Calu3 (cell line): ENCODE results near the gene ST3GAL4. TPM values are rescaled to one million over a fixed set of nuclear protein-coding genes. Genes with fewer than 3 reads are reported as not detected.

ENCODE experiments used
- BruUV-seq: library from RNA; stranded (reverse); fragments of 400-500 nt; replicated peaks from 2 replicates; lab custom pipeline; 2021; lab: Mats Ljungman, UMichigan
- CTCF ChIA-PET: fragments of 300-600 bp; sonication (Branson Sonifier 250); formaldehyde crosslinking; loops from one replicate; lab custom pipeline; 2022; ENCODE audit warnings: antibody characterized with exemption; lab: Charles Lee
- DNase-seq: peaks from one replicate; pipeline ENCODE4 v3.0.0; 2022
- H3K27ac Mint-ChIP-seq: one replicate; pipeline ENCODE4 v1.8.0; 2022; ENCODE audit warnings: mixed read lengths; ENCODE audit not compliant: unreplicated experiment
- H3K27me3 Mint-ChIP-seq: one replicate; pipeline ENCODE4 v1.8.0; 2022; ENCODE audit warnings: mixed read lengths; ENCODE audit not compliant: unreplicated experiment
- H3K36me3 Mint-ChIP-seq: one replicate; pipeline ENCODE4 v1.8.0; 2022; ENCODE audit warnings: mild to moderate bottlenecking, moderate library complexity, mixed read lengths; ENCODE audit not compliant: insufficient read depth, unreplicated experiment
- H3K4me1 Mint-ChIP-seq: one replicate; pipeline ENCODE4 v1.8.0; 2022; ENCODE audit warnings: mild to moderate bottlenecking, low read depth, mixed read lengths; ENCODE audit not compliant: unreplicated experiment
- H3K4me3 Mint-ChIP-seq: one replicate; pipeline ENCODE4 v1.8.0; 2022; ENCODE audit warnings: mild to moderate bottlenecking, low read depth, moderate library complexity, mixed read lengths; ENCODE audit not compliant: unreplicated experiment
- H3K9me3 Mint-ChIP-seq: one replicate; pipeline ENCODE4 v1.8.0; 2022; ENCODE audit warnings: low read depth, mixed read lengths; ENCODE audit not compliant: unreplicated experiment
- CTCF ChIP-seq: fragments of 200-600 bp; IDR thresholded peaks from one replicate; pipeline ENCODE4 v1.8.0; 2022; ENCODE audit warnings: antibody characterized with exemption; ENCODE audit not compliant: unreplicated experiment
- intact Hi-C: fragments of 100-400 bp; cut with micrococcal nuclease; formaldehyde crosslinking; loops from one replicate; pipeline ENCODE4 v1.10.0; 2022; ENCODE audit not compliant: unreplicated experiment
- total RNA-seq: library from RNA; stranded (reverse); gene quantifications from 2 replicates; pipeline ENCODE4 v1.2.3, GENCODE V29; 2022

Gene ST3GAL4
- total RNA-seq, 1 experiment from 2014 or later: 27.9 TPM

- CTCF ChIA-PET: no interaction called here
- DNase-seq: no peak
- intact Hi-C loops: loop anchor here (5.0 kb wide), 2 partner anchors 43 to 118 kb away; partner anchors contain the start of gene ST3GAL4
- no peak overlapping the region for H3K4me3 Mint-ChIP-seq
- H3K9me3 Mint-ChIP-seq: no peaks in the 10 kb centered on the region
- no peak overlapping the region for H3K27ac Mint-ChIP-seq
- no peak for TF ChIP-seq CTCF
- H3K27me3 Mint-ChIP-seq: no peaks in the 10 kb centered on the region
- peaks cover 23% of the 10 kb centered on the region for H3K4me1 Mint-ChIP-seq
- peaks cover 5% of the 10 kb centered on the region for H3K36me3 Mint-ChIP-seq
- no TSS peak for BruUV-seq
Observed at GRCh38 chr11:126313826-126314225, 41.7 kb upstream of the ST3GAL4 start.

GRCh38 chr11:126317432-126317755, 38.1 kb upstream of the ST3GAL4 start:
- DNase-seq: no peak
- intact Hi-C loops: no loop called here
- Mint-ChIP-seq H3K27ac (no peak overlapping the region), H3K27me3 (no peaks in the 10 kb centered on the region), H3K36me3 (no peaks in the 10 kb centered on the region), H3K9me3 (no peaks in the 10 kb centered on the region), H3K4me3 (no peak overlapping the region), H3K4me1 (peaks cover 23% of the 10 kb centered on the region)
- no TSS peak for BruUV-seq
- CTCF ChIA-PET: interaction anchor here (0.7 kb wide), 2 partner anchors 89 to 177 kb away, joined by 3 to 5 read pairs; no protein-coding TSS in a partner anchor
- no peak for TF ChIP-seq CTCF

GRCh38 chr11:126317756-126318573, 37.5 kb upstream of the ST3GAL4 start:
- Mint-ChIP-seq H3K9me3 (no peaks in the 10 kb centered on the region), H3K36me3 (no peaks in the 10 kb centered on the region), H3K27me3 (no peaks in the 10 kb centered on the region), H3K27ac (no peak overlapping the region), H3K4me3 (no peak overlapping the region), H3K4me1 (peaks cover 18% of the 10 kb centered on the region)
- intact Hi-C loops: no loop called here
- TF ChIP-seq CTCF: no peak
- no TSS peak for BruUV-seq
- CTCF ChIA-PET: interaction anchor here (0.8 kb wide), 1 partner anchor 123 kb away, joined by 4 read pairs; no protein-coding TSS in a partner anchor
- DNase-seq: no peak

GRCh38 chr11:126318574-126319373, 36.7 kb upstream of the ST3GAL4 start:
- BruUV-seq: no TSS peak
- Mint-ChIP-seq H3K36me3 (no peaks in the 10 kb centered on the region), H3K27me3 (no peaks in the 10 kb centered on the region), H3K4me1 (peaks cover 12% of the 10 kb centered on the region), H3K27ac (no peak overlapping the region), H3K4me3 (no peak overlapping the region), H3K9me3 (no peaks in the 10 kb centered on the region)
- CTCF ChIA-PET: interaction anchor here (0.7 to 1.0 kb wide), 3 partner anchors 9 to 162 kb away, joined by 3 to 4 read pairs (median 4); no protein-coding TSS in a partner anchor
- intact Hi-C loops: no loop called here
- TF ChIP-seq CTCF: no peak
- no peak for DNase-seq
